Glomerular visceral epithelial cell (primary cell): ENCODE measurements around the gene TOMM7.
"Not testable (repeated sequence)": the region's sequence is repeated elsewhere in the genome, so short reads cannot be mapped to it uniquely, and the experiment has no call there.

ENCODE experiments used
- DNase-seq: peaks from one replicate; pipeline ENCODE4 v3.0.0-alpha.2; 2016; ENCODE audit errors: extremely low spot score

TOMM7 gene

DNA sequence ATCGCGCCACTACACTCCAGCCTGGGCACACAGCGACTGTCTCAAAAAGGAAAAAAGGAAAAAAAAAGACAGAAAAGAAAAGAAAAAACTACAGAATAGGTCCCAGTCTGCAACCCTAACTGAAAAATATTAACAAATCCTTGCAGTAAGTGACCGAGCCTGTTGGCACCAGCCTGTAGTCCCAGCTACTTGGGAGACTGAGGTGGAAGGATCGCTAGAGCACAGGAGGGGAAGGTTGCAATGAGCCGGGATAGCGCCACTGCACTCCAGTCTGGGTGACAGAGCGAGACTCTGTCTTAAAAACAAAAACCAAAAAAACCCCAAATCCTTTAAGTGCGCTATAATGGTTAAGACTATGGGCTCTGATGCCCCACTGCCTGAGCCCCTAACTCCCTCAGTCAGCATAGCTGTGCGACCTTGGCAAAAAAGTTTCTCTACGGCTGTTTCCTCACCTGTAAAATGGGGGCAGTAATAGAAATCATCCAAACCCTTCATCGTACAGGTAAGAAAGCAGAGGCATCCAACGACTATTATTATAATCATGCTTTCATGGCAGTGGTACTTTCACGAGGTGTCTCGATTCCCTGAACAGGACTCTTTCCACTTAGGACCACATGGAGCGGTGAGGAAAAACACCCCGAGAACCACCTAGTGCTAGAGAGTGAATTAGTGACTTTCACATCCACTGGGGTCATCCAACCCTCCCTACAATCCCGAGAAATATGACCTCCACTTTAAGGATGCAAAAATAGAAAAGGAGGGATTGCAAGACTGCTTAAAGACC lies 755 bp downstream of the TOMM7 start:
- DNase-seq, result peak; percentile 22

GRCh38 chr7:22819476-22819875 lies 3.2 kb downstream of the TOMM7 start:
- no peak for DNase-seq

DNA sequence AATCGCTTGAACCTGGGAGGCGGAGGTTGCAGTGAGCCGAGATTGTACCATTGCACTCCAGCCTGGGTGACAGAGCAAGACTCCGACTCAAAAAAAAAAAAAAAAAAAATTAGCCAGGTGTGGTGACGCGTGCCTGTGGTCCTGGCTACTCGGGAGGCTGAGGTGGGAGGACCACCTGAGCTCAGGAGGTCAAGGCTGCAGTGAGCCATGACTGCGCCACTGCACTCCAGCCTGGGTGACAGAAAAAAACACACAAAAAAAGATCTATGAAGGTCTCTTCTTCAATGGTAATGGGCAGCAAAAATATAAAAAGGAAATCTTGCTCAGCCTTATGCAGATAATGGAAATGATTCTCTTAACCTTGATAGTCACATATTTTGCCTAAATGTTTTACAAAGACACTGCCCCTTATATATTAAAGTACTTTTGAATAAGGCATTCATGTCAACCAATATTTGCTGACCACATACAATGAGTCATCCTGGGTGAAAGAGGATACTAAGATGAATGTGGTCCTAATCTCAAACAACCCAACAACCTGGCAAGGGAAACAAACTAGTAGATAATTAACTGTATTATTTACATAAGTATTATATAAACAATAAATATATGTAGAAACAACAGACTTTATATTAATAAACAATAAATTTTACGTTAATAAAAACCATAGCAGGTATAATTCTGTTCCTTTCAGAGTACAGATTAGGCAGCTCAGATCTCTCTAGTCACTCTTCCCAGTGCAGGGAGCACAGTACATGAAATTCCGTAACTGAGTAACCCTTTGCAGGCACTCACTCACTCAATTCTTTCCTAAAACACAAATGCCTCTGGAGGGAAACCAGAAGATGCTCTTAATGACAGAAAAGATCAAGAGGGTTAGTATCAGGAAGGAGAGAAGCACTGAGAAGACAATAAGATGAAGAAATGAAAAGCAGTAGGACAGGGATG lies 8.1 kb downstream of the TOMM7 start:
- peak; percentile 30 for DNase-seq

- DNase-seq, result no peak
Measured at GRCh38 chr7:22812353-22812752, 10.3 kb downstream of the TOMM7 start.

DNA sequence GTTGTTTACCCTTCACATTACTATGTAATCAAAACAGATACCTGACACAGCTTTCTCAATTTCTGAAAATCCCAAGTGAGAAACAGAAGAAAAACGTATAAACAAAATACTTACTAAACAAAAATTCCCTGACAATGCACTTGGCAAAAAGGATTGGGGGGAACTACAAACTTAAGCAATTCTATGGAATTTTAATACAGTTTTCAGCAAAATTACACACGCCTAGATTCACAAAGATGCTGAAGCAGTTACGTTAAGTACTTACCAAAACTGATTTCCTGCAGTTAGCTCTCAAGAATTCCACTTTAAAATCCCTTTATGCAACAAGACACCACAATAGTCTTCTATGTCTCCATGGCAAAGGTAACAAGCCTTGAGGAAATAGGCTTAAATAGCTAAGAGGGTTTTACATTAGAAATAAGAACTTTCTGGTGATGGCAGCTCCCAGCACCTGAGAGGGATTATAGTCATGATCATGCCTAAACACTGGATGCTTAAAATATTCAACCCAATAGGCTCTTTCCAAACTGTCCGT lies 10.8 kb downstream of the TOMM7 start:
- no peak for DNase-seq

DNA sequence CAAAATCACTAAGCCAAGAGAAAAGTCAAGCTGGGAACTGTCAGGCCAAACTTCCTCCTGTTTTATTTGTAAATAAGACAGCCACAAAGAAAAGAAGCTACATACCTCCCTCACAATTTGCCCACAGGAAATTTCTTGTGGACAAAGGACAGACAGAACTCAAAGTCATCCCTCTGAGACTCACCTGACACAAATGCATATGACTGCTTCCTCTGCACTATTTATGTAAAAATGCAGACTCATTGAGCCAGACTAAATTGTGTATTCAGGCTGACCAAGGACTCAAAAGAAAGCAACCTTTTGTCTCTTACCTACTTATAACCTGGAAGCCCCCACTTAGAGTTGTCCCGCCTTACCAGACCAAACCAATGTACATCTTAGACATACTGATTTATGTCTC lies 11.8 kb downstream of the TOMM7 start:
- DNase-seq, result no peak

DNA sequence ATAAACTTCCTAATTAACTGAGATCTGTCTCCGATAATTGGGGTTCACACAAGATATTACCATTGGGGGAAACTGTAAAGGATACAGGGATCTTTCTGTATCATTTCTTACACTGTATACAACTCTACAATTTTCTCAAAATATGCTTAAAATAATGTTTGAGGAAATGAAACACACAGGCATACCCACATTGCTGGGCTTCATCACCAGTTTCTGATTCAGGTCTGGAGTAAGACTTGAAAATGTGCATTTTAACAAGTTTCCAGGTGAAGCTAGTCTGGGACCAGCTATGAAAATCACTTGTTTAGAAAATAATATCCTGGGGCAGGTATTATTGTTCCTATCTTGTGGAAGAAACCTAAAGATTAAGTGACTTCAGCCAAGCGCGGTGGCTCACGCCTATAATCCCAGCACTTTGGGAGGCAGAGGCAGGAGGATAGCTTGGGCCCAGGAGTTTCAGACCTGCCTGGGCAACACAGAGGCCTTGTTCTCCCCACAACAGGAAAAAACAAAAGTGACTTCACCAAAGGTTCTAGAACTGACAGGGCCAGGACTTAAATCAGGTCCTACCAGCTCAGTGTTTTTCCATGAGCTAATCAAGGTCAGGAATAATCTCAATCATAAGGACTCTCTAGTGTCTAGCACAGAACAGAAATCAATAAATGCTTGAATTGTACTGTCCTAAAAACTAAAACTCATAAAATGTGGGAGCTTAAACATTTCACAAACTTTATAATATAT lies 12.6 kb downstream of the TOMM7 start:
- DNase-seq, result no peak

GRCh38 chr7:22808140-22808539 lies 14.5 kb downstream of the TOMM7 start:
- DNase-seq, result no peak

- DNase-seq, result no peak
Measured at GRCh38 chr7:22806752-22807151, 15.9 kb downstream of the TOMM7 start.

- no peak for DNase-seq
Measured at GRCh38 chr7:22805227-22805626, 17.4 kb downstream of the TOMM7 start.

- DNase-seq, result not testable (repeated sequence)
Measured at GRCh38 chr7:22802831-22803230, 19.8 kb downstream of the TOMM7 start.

DNA sequence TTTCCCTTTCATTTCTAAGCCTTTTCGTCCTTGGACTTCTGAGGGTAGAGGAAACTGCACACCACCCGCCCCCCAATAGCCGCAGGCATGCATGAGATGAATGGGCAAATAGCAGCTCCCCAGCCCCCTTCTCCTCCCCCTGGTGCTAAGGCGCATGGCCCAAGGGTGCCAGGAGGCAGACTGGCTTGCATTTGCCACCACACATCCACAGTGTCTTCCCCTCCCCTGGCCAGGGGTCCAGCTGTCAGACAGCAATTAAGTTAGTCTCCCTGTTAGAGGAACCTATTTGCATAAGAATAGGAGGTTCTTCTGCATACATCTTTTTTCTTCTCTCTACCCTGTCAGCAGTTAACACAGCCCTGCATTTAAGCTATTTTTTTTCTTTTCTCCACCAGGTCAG lies 20.2 kb downstream of the TOMM7 start:
- DNase-seq, result no peak

DNA sequence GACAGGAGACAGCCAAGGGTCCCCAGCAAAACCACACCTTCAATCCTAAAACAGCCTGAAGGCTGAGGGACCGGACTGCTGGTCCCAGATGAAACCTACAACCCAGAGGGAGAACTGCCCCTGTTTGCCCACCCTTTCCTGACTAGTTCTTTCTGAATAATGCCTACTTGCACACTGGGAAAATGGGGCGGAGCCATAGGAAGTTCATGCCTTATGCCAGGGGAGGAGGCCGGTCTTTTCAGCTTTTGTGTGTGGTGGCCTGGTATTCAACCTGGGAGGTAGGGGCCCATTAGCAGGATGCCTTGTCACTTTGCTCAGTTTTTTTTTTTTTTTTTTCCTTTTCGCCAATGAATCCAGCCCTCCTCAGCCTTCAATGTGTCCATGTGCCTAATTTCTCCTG lies 20.7 kb downstream of the TOMM7 start:
- no peak for DNase-seq

DNA sequence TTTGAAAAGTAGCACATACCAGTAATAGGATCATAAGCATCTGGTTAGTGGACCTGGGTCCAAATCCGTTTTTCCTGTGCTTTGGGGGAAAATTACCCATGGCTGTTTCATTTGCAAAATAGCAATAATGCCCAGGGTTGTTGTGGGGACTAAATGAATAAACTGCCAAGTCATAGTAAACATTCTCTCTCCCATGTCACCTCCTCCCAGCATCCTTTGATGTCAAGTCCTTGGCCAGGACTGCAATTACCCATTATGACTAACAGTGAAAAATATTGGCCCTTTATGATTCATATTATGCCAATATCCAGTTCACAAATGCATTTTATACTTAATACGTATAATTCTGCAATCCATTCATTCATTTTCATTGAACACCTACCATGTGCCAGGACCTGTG lies 23.0 kb downstream of the TOMM7 start:
- DNase-seq, result no peak

DNA sequence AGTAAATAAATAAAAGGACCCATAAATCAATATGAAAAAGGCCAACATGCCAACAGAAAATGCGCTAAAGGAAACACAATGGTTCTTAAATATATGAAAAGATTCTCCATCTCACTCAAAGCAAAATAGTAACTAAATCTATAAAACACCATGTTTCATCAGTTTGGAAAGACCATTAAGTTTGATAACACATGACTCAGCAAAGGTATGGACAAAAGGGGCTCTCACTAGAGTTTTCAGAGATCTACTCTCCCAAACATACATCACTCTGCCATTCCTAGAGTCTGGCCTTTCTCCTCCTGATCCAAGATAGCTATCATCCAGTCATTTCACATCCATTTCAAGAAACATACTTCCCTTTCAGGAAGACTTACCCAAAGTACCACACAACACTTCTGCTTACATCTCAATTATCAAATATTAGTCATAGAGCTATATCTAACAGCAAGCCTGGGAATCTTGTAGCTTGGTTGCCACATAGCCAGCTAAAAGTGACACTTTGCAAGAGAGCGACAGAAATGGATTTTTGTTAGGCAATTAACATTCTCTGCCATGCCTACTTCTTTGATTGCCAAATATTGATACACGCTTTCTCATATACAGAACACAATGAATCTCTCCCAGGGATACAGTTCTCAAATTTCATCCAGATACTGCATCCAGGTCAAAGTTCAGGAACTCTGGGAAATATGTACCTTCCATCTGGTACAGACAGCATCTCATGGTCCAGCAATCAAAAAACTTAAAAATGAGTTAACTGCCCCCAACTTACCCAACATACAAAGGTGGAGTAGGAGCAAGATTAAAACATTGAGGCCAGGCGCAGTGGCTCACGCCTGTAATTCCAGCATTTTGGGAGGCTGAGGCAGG lies 28.8 kb downstream of the TOMM7 start:
- no peak for DNase-seq

DNA sequence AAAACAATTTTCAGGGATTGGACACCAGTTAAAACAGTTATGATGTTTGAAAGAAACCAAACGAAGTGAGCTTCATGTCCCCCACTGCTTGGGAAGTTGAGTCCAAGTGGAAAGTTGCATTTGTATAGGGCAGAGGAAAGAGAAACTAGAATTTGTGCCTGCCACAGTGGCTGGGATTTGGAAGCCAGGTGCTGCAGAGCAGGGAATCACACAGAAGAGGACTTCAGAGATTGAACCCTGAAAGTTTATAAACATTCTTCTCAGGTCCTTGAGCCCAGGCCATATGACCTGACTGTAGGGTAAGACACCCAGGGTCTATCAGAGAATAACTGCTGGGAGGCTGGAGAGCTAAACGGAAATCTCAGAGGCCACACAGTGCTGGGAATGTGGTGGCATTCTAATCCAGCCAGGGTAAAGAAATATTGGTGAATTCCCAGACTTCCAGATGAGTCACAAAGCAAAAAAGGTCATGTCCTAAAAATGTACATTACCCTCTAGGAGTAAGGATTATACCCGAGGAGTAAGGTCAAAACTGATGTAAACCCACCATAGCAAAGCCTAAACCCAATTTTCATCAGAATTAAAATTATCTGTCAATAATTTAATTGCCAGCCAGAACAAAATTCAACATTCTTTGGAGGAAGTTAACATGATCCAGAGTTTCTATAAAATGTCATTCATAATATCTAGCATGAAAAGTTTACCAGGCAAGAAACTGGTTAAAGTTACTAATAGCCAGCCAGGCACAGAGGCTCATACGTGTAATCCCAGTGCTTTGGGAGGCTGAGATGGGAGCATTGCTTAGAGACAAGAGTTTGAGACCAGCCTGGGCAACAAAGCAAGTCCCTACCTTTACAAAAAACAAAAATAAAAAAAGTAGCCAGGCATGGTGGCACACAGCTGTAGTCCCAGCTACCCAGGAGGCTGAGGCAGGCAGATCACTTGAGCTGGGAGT lies 31.2 kb downstream of the TOMM7 start:
- peak; percentile 35 for DNase-seq

GRCh38 chr7:22790640-22791039 lies 32.0 kb downstream of the TOMM7 start:
- DNase-seq, result not testable (repeated sequence)

DNA sequence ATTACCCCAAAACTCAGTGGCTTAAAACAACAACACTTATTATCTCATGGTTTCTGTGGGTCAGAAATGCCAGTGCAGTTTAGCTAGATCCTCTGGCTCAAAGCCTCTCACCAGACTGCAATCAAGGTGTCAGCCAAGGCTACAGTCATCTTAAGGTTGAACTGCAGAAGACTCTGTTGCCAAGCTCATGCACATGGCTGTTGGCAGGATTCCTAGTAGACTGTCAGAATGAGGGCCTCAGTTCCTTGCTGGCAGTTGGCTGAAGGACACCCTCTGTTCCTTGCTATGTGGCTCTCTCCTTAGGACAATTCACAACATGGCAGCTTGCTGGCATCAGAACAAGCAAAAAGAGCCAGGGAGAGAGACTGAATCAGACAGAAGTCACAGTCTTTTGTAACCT lies 34.7 kb downstream of the TOMM7 start:
- no peak for DNase-seq

- no peak for DNase-seq
Measured at GRCh38 chr7:22786290-22786932, 36.2 kb downstream of the TOMM7 start.
